ENCODE measurements around the gene DENND5A. TPM values are rescaled to one million over a fixed set of nuclear protein-coding genes. Genes with fewer than 3 reads are reported as not detected.

DENND5A gene
- total RNA-seq, 1 experiment from 2014 or later: 58.0 TPM

- TF ChIP-seq, protein P1, sequence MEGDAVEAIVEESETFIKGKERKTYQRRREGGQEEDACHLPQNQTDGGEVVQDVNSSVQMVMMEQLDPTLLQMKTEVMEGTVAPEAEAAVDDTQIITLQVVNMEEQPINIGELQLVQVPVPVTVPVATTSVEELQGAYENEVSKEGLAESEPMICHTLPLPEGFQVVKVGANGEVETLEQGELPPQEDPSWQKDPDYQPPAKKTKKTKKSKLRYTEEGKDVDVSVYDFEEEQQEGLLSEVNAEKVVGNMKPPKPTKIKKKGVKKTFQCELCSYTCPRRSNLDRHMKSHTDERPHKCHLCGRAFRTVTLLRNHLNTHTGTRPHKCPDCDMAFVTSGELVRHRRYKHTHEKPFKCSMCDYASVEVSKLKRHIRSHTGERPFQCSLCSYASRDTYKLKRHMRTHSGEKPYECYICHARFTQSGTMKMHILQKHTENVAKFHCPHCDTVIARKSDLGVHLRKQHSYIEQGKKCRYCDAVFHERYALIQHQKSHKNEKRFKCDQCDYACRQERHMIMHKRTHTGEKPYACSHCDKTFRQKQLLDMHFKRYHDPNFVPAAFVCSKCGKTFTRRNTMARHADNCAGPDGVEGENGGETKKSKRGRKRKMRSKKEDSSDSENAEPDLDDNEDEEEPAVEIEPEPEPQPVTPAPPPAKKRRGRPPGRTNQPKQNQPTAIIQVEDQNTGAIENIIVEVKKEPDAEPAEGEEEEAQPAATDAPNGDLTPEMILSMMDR (IDR thresholded peaks at IDR 0.05; ENCODE audit: insufficient read depth in 1 of 2, low read depth in 1 of 2, low read length in 1 of 2, severe bottlenecking in 1 of 2, unreplicated experiment in 1 of 2): no peak
- POLR2A ChIA-PET: no interaction called here
- intact Hi-C loops (cut with micrococcal nuclease; ENCODE audit: unreplicated experiment): loop anchor here (5.0 kb wide), 1 partner anchor 93 kb away; no protein-coding TSS in a partner anchor
- no peaks in the 10 kb centered on the region for H3K9me3 Mint-ChIP-seq (ENCODE audit: unreplicated experiment)
- BruUV-seq (replicated peaks): no TSS peak
- no peak overlapping the region for H3K4me3 ChIP-seq (ENCODE audit: low read depth, low read length)
- H3K9me3 ChIP-seq: no peaks in the 10 kb centered on the region
- no peaks in the 10 kb centered on the region for H3K36me3 ChIP-seq (ENCODE audit: control insufficient read depth, insufficient read depth, low read length)
- DNase-seq: no peak
- peaks cover 25% of the 10 kb centered on the region for H3K4me1 Mint-ChIP-seq (ENCODE audit: low read depth, unreplicated experiment)
- no peaks in the 10 kb centered on the region for H3K27me3 Mint-ChIP-seq (ENCODE audit: insufficient read depth, unreplicated experiment)
- H3K27me3 ChIP-seq (replicated peaks; ENCODE audit: control insufficient read depth, insufficient read depth, low read length): no peaks in the 10 kb centered on the region
- peaks cover 13% of the 10 kb centered on the region for H3K4me1 ChIP-seq
- peaks cover 15% of the 10 kb centered on the region for H3K36me3 Mint-ChIP-seq (ENCODE audit: insufficient read depth, unreplicated experiment)
- CTCF ChIA-PET: no interaction called here
- no peak overlapping the region for H3K27ac Mint-ChIP-seq (ENCODE audit: unreplicated experiment)
- no peak overlapping the region for H3K4me3 Mint-ChIP-seq (ENCODE audit: unreplicated experiment)
Measured at GRCh38 chr11:9269492-9270013, 4.4 kb upstream of the DENND5A start.

GRCh38 chr11:9267680-9268079 lies 2.5 kb upstream of the DENND5A start:
- Histone ChIP-seq H3K36me3 (ENCODE audit: control insufficient read depth, insufficient read depth, low read length) (no peaks in the 10 kb centered on the region), H3K9me3 (no peaks in the 10 kb centered on the region), H3K27me3 (replicated peaks; ENCODE audit: control insufficient read depth, insufficient read depth, low read length) (no peaks in the 10 kb centered on the region), H3K4me3 (ENCODE audit: low read depth, low read length) (no peak overlapping the region), H3K4me1 (peaks cover 17% of the 10 kb centered on the region)
- no peaks in the 10 kb centered on the region for H3K9me3 Mint-ChIP-seq (ENCODE audit: unreplicated experiment)
- no peak overlapping the region for H3K4me3 Mint-ChIP-seq (ENCODE audit: unreplicated experiment)
- H3K36me3 Mint-ChIP-seq (ENCODE audit: insufficient read depth, unreplicated experiment): peaks cover 17% of the 10 kb centered on the region
- TF ChIP-seq, protein P1 (IDR thresholded peaks at IDR 0.05; ENCODE audit: insufficient read depth in 1 of 2, low read depth in 1 of 2, low read length in 1 of 2, severe bottlenecking in 1 of 2, unreplicated experiment in 1 of 2): no peak
- ChIA-PET POLR2A (no interaction called here), CTCF (no interaction called here)
- no TSS peak for BruUV-seq (replicated peaks)
- H3K27me3 Mint-ChIP-seq (ENCODE audit: insufficient read depth, unreplicated experiment): no peaks in the 10 kb centered on the region
- DNase-seq: no peak
- H3K4me1 Mint-ChIP-seq (ENCODE audit: low read depth, unreplicated experiment): peaks cover 32% of the 10 kb centered on the region
- intact Hi-C loops (cut with micrococcal nuclease; ENCODE audit: unreplicated experiment): loop anchor here (5.0 kb wide), 1 partner anchor 95 kb away; no protein-coding TSS in a partner anchor
- no peak overlapping the region for H3K27ac Mint-ChIP-seq (ENCODE audit: unreplicated experiment)

DNA sequence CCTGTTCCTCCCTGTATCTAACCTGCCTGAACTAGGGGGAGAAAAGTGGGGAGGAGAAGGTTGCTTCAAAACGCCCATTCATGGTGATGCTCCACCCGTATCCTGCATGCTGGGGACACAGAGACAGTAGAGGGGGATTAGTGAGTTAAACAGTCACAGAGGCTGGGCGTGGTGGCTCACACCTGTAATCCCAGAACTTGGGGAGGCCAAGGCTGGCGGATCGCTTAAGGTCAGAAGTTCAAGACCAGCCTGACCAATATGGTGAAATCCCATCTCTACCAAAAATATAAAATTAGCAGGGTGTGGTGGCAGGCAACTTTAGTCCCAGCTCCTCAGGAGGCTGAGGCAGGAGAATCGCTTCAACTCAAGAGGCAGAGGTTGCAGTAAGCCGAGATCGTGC lies 1.8 kb upstream of the DENND5A start:
- Histone ChIP-seq H3K9me3 (no peaks in the 10 kb centered on the region), H3K27me3 (replicated peaks; ENCODE audit: control insufficient read depth, insufficient read depth, low read length) (no peaks in the 10 kb centered on the region), H3K4me3 (ENCODE audit: low read depth, low read length) (no peak overlapping the region), H3K4me1 (peaks cover 22% of the 10 kb centered on the region), H3K36me3 (ENCODE audit: control insufficient read depth, insufficient read depth, low read length) (no peaks in the 10 kb centered on the region)
- H3K4me3 Mint-ChIP-seq (ENCODE audit: unreplicated experiment): no peak overlapping the region
- BruUV-seq (replicated peaks): no TSS peak
- intact Hi-C loops (cut with micrococcal nuclease; ENCODE audit: unreplicated experiment): loop anchor here (5.0 kb wide), 1 partner anchor 95 kb away; no protein-coding TSS in a partner anchor
- no peak for DNase-seq
- TF ChIP-seq, protein P1 (IDR thresholded peaks at IDR 0.05; ENCODE audit: insufficient read depth in 1 of 2, low read depth in 1 of 2, low read length in 1 of 2, severe bottlenecking in 1 of 2, unreplicated experiment in 1 of 2): no peak
- H3K27ac Mint-ChIP-seq (ENCODE audit: unreplicated experiment): no peak overlapping the region
- POLR2A ChIA-PET: no interaction called here
- CTCF ChIA-PET: no interaction called here
- H3K27me3 Mint-ChIP-seq (ENCODE audit: insufficient read depth, unreplicated experiment): no peaks in the 10 kb centered on the region
- peaks cover 38% of the 10 kb centered on the region for H3K4me1 Mint-ChIP-seq (ENCODE audit: low read depth, unreplicated experiment)
- peaks cover 23% of the 10 kb centered on the region for H3K36me3 Mint-ChIP-seq (ENCODE audit: insufficient read depth, unreplicated experiment)
- H3K9me3 Mint-ChIP-seq (ENCODE audit: unreplicated experiment): no peaks in the 10 kb centered on the region

Measured in Caco-2 (cell line).